ENCODE measurements around the gene TRMT10B.

GRCh38 chr9:37801287-37801850 lies 47.8 kb downstream of the TRMT10B start:
- TF ChIP-seq CTCF (IDR thresholded peaks at IDR 0.05) (no peak), POLR2A (IDR thresholded peaks at IDR 0.05) (no peak)

Data from uterus (tissue), 2 donors.